Fibroblast of villous mesenchyme (primary cell): ENCODE results near the gene CORO2B. TPM values are rescaled to one million over a fixed set of nuclear protein-coding genes. Genes with fewer than 3 reads are reported as not detected.

Experiments used
- DNase-seq: peaks from one replicate; pipeline ENCODE4 v3.0.0-alpha.2; 2010; ENCODE audit warnings: low read depth
- H3K4me3 ChIP-seq: 2 replicates; pipeline ENCODE4 v1.5.1; 2011; ENCODE audit warnings: low read depth, mild to moderate bottlenecking, low read length
- CTCF ChIP-seq: IDR thresholded peaks from 2 replicates; pipeline ENCODE4 v1.5.1; 2012; ENCODE audit warnings: low read depth, mild to moderate bottlenecking, low read length; ENCODE audit not compliant: insufficient read depth
- total RNA-seq: library from RNA; depleted of rRNA; stranded (reverse); fragments of >200 nt; gene quantifications from 2 replicates; pipeline ENCODE4 v1.2.3, GENCODE V29; 2012

Gene CORO2B
- total RNA-seq, 1 donor: 9.5 TPM

- TF ChIP-seq CTCF: no peak
- no peak overlapping the region for H3K4me3 ChIP-seq
- no peak for DNase-seq
These were observed 152.4 kb downstream of the CORO2B start for GRCh38 chr15:68730976-68731897.

GRCh38 chr15:68732451-68732850 lies 153.7 kb downstream of the CORO2B start:
- no peak for TF ChIP-seq CTCF
- no peak overlapping the region for H3K4me3 ChIP-seq
- DNase-seq: no peak

- DNase-seq: peak; percentile 6
- TF ChIP-seq CTCF: no peak
- no peak overlapping the region for H3K4me3 ChIP-seq
These were observed 154.9 kb downstream of the CORO2B start for GRCh38 chr15:68733666-68734065.

DNA sequence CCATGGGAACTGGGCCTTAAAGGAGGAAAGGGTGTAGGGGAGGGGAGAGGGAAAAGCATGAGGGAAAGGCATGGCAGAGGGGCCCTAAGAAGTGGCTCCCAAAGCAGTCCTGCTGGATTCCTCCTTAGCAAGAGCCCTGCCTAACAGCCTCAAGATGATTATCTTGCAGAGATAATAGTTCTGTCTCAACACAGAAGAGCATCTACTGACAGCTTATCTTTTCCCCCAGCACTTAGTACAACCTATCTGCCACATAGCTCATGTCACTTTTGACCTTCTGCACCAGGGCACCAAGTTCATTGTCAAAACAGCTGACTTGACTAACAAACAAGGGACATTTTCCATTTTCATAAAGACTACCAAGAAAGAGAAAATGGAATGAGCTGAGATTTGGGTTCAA lies 155.6 kb downstream of the CORO2B start:
- H3K4me3 ChIP-seq: no peak overlapping the region
- TF ChIP-seq CTCF: no peak
- no peak for DNase-seq

GRCh38 chr15:68734881-68735280 lies 156.1 kb downstream of the CORO2B start:
- no peak overlapping the region for H3K4me3 ChIP-seq
- TF ChIP-seq CTCF: no peak
- no peak for DNase-seq

GRCh38 chr15:68735610-68736009 lies 156.8 kb downstream of the CORO2B start:
- H3K4me3 ChIP-seq: no peak overlapping the region
- DNase-seq: no peak
- no peak for TF ChIP-seq CTCF
